ENCODE results near the gene UBXN6.

- no peak for TF ChIP-seq EZH2phosphoT487 (IDR thresholded peaks at IDR 0.05; ENCODE audit: unreplicated experiment)
- no peak for TF ChIP-seq CTCF (conservative IDR thresholded peaks at IDR 0.05; ENCODE audit: low read depth in 2 of 2)
- TF ChIP-seq REST (IDR thresholded peaks at IDR 0.05; ENCODE audit: unreplicated experiment): no peak
- TF ChIP-seq EZH2 (IDR thresholded peaks at IDR 0.05; ENCODE audit: low read depth, unreplicated experiment): no peak
Observed at GRCh38 chr19:4443188-4443587, 14.4 kb downstream of the UBXN6 start.
